Cardiac muscle cell (in vitro differentiated cells and primary cell): ENCODE results near the gene TDRD12. TPM values are rescaled to one million over a fixed set of nuclear protein-coding genes. Genes with fewer than 3 reads are reported as not detected.

ENCODE experiments used
- DNase-seq, 2 donors: peaks; one replicate each; pipeline versions ENCODE4 v3.0.0 to v3.0.0-alpha.2; 2010 to 2017; ENCODE audit warnings: low read depth in 1 of 2, low spot score in 1 of 2
- H3K27ac ChIP-seq: fragments of 200-600 bp; sonication (generic); 2 replicates; pipeline ENCODE4 v1.5.1; 2016
- H3K27me3 ChIP-seq: fragments of 200-600 bp; sonication (generic); 2 replicates; pipeline ENCODE4 v1.6.0; 2016; ENCODE audit warnings: control low read depth
- H3K36me3 ChIP-seq: fragments of 200-600 bp; sonication (generic); 2 replicates; pipeline ENCODE4 v1.5.1; 2016; ENCODE audit warnings: control low read depth
- H3K4me1 ChIP-seq: fragments of 200-600 bp; sonication (generic); 2 replicates; pipeline ENCODE4 v1.8.1; 2017; ENCODE audit warnings: low read depth, mild to moderate bottlenecking, mixed run types
- H3K4me3 ChIP-seq: fragments of 200-600 bp; sonication (generic); 2 replicates; pipeline ENCODE4 v1.5.1; 2016; ENCODE audit warnings: mild to moderate bottlenecking
- H3K9me3 ChIP-seq: fragments of 200-600 bp; sonication (generic); 2 replicates; pipeline ENCODE4 v1.5.1; 2017; ENCODE audit warnings: low read depth, mild to moderate bottlenecking, control low read depth
- CTCF ChIP-seq: IDR thresholded peaks from 2 replicates; pipeline ENCODE4 v1.5.1; 2012; ENCODE audit warnings: low read depth, mild to moderate bottlenecking, low read length
- polyA plus RNA-seq: library from polyadenylated mRNA; unstranded; fragments of >200 nt; fragmentation: Nextera tagmentation; extraction: Ambion mirVana; gene quantifications from 2 replicates; pipeline ENCODE4 v1.2.1, GENCODE V29; 2016
- total RNA-seq: library from RNA; depleted of rRNA; stranded (reverse); fragments of >200 nt; gene quantifications from 2 replicates; pipeline ENCODE4 v1.2.3, GENCODE V29; 2016

The TDRD12 gene
- total and polyA plus RNA-seq, 2 experiments from 2014 or later: 0.03 to 0.10 TPM

DNA sequence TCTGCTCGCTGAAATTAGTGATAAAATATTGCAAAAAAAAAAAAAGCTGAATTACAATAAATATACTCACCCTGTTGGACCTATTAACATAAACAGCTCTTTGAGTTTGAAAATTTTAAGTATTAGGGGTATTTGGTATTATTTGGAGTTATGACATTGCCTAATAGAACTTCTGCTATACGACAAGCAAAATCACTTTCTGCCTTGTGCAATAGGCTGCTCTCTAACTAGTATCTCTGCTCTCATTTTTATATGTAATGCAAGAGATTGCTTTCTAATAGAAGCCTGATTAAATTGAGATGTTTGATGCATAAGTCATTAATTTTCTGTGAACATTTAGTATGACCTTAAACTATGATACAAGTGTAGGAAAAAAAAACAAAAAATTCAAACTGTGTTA lies 38.6 kb upstream of the TDRD12 start:
- DNase-seq: no peak
- H3K36me3 ChIP-seq: no peaks in the 10 kb centered on the region
- H3K4me3 ChIP-seq: no peak overlapping the region
- H3K27me3 ChIP-seq: peaks cover 12% of the 10 kb centered on the region
- H3K9me3 ChIP-seq: no peaks in the 10 kb centered on the region
- H3K27ac ChIP-seq: no peak overlapping the region
- TF ChIP-seq CTCF: no peak
- peaks cover 8% of the 10 kb centered on the region for H3K4me1 ChIP-seq

- DNase-seq: no peak
- H3K4me1 ChIP-seq: peaks cover 6% of the 10 kb centered on the region
- H3K9me3 ChIP-seq: no peaks in the 10 kb centered on the region
- no peak overlapping the region for H3K4me3 ChIP-seq
- no peaks in the 10 kb centered on the region for H3K27me3 ChIP-seq
- H3K36me3 ChIP-seq: no peaks in the 10 kb centered on the region
- TF ChIP-seq CTCF: no peak
- no peak overlapping the region for H3K27ac ChIP-seq
Observed at GRCh38 chr19:32682317-32682716, 37.2 kb upstream of the TDRD12 start.

DNA sequence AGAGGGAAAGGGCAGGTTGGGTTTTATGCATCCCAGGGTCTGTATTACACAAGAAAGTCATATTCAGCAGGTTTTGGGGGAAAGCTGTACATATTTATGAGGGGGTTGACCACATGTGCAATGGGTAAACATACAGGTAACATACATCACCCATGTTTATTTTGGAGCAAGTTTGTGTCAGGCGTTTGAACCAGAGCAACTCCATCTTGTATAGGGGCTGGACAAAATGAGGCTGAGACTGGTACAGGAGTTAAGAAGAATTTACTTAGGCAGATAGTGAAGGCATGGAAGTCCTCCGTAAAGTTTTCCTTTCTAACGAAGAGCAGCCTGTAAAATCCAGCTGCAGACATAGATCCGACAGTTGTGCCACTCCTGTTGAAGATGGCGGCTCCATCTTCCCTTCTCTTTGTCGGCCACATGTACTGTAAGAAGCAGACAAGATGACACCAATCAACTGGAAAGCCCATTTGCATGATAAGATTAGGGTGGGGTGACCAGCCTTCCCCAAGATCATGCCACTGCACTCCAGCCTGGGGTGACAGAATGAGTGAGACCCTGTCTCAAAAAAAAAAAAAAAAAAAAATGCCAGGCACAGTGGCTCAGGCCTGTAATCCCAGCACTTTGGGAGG lies 32.6 kb upstream of the TDRD12 start:
- Histone ChIP-seq H3K4me1 (no peaks in the 10 kb centered on the region), H3K9me3 (no peaks in the 10 kb centered on the region), H3K27me3 (no peaks in the 10 kb centered on the region), H3K36me3 (no peaks in the 10 kb centered on the region), H3K27ac (no peak overlapping the region), H3K4me3 (no peak overlapping the region)
- no peak for DNase-seq
- no peak for TF ChIP-seq CTCF

- Histone ChIP-seq H3K4me3 (no peak overlapping the region), H3K36me3 (no peaks in the 10 kb centered on the region), H3K4me1 (peaks cover 2% of the 10 kb centered on the region), H3K9me3 (no peaks in the 10 kb centered on the region), H3K27ac (no peak overlapping the region), H3K27me3 (no peaks in the 10 kb centered on the region)
- no peak for TF ChIP-seq CTCF
- no peak for DNase-seq
Observed at GRCh38 chr19:32687681-32688080, 31.9 kb upstream of the TDRD12 start.

- DNase-seq: no peak
- no peaks in the 10 kb centered on the region for H3K9me3 ChIP-seq
- H3K27ac ChIP-seq: no peak overlapping the region
- H3K27me3 ChIP-seq: no peaks in the 10 kb centered on the region
- TF ChIP-seq CTCF: no peak
- H3K36me3 ChIP-seq: no peaks in the 10 kb centered on the region
- no peak overlapping the region for H3K4me3 ChIP-seq
- H3K4me1 ChIP-seq: peaks cover 5% of the 10 kb centered on the region
Observed at GRCh38 chr19:32688311-32688710, 31.3 kb upstream of the TDRD12 start.
